Stimulated activated CD4-positive, alpha-beta T cell treated with anti-CD3 and anti-CD28 coated beads, Interleukin-12 subunit alpha, Interleukin-12 subunit beta, amount 100 ng/mL, for 4 hours (primary cell): Measurements from ENCODE around the gene HTRA3.
"Not testable (repeated sequence)": the region's sequence is repeated elsewhere in the genome, so short reads cannot be mapped to it uniquely, and the experiment has no call there.

Experiments used
- DNase-seq: peaks from one replicate; pipeline ENCODE4 v3.0.0-alpha.2; 2020

Gene HTRA3

GRCh38 chr4:8346838-8347605 lies 77.5 kb downstream of the HTRA3 start:
- DNase-seq, result no peak

GRCh38 chr4:8347660-8348059 lies 78.1 kb downstream of the HTRA3 start:
- no peak for DNase-seq

DNA sequence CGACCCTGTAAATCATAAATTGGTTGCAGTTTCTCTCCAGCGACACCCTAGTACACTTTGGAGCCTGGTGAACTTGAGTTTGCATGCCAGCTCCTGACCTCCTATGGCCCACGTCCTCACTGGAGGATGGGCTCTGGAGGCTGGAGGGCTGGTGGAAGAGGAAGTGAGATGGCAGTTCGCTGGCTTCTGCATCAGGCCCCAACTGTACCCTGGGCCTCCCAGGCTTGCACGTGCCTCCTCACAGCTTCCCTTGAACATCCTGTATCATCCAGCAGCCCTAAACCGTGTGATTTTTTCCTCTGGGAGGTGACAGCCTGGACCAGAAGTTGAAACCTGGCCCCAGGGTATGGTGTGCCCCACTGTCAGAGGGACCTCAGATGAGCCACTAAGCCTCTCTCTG lies 78.5 kb downstream of the HTRA3 start:
- DNase-seq, result no peak

- not testable (repeated sequence) for DNase-seq
Observed at GRCh38 chr4:8349236-8349635, 79.7 kb downstream of the HTRA3 start.

GRCh38 chr4:8349664-8350236 lies 80.2 kb downstream of the HTRA3 start:
- DNase-seq, result no peak

DNA sequence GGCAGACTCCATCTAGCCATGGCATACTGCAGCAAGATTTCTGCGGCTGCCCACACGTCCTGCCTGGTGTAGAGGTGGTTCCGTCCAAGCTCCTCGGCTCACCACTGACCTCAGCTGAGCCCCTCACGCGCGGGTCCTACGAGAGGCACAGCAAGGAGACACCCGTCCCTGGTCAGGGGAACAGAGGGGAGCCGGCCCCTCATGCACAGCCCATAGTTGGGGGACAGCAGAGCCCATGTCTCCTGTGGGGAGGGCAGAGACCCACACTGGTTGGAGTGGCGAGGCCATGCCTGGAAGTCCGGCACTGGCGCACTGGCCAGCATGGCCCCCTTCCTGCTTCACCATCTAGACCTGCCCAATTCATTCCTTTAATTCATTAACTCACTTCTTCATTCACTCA lies 80.8 kb downstream of the HTRA3 start:
- no peak for DNase-seq

- DNase-seq, result no peak
Observed at GRCh38 chr4:8350841-8351461, 81.4 kb downstream of the HTRA3 start.

GRCh38 chr4:8351931-8352367 lies 82.4 kb downstream of the HTRA3 start:
- no peak for DNase-seq

DNA sequence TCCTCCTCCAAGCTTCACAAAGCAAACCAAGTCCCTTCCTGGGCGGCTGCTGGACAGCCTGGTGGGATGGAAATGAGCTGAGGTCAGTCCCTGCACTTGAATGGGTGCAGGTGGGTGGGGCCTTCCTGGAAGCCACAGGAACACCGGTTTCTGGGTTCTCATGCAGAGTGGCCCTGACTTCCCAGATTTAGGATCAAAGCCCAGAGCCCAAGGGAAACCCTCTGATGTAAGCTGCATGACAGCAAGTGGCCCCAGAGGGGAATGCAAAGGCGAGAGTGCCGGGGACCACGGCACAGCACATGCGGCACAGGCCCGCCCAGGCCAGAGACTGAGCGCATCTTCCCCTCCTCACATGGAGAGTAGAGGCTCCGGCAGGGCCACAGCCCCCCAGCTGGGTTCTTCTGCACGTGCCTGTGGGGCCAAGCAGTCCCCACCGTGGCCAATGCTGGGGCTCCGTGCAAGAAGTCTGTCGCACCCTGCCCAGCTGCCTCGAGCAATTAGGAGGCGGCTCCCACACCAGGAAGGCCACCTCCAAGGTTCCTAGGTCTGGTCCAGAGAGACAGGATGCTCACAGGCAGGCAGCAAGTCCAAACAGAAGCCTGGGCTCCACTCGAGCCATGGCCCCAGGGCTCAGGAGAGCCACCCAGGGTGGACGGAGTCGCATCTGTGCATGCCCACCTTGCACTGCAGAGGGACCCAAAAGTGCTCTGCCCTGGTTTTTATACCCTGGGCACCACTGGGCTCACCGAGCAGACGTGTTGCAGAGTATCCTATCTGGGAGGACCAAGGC lies 83.0 kb downstream of the HTRA3 start:
- DNase-seq, result no peak

DNA sequence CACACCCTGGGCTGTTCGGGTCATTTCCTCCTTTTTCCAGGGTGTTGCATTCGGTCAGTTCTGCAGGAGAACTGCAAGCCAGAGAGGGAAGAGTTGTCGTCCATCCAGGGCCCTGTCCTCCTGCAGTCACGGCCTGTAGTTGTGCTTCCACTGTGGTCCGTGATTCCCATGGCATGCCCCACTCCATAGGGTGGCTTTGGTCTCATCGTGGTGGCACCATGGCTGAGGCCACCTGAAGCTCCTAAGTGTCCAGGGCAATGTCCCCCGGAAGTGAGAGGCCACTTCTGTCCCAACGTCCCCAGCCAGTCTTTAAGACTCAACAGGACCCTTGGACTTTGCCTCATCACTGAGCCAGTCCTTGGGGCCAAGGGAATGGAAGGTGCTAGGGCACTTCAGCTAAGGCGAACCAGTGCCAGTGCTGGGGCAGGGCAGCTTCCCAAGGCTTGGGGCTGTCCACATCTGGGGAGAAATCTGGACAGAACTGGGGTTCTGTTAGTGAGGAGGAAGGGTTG lies 83.7 kb downstream of the HTRA3 start:
- no peak for DNase-seq

DNA sequence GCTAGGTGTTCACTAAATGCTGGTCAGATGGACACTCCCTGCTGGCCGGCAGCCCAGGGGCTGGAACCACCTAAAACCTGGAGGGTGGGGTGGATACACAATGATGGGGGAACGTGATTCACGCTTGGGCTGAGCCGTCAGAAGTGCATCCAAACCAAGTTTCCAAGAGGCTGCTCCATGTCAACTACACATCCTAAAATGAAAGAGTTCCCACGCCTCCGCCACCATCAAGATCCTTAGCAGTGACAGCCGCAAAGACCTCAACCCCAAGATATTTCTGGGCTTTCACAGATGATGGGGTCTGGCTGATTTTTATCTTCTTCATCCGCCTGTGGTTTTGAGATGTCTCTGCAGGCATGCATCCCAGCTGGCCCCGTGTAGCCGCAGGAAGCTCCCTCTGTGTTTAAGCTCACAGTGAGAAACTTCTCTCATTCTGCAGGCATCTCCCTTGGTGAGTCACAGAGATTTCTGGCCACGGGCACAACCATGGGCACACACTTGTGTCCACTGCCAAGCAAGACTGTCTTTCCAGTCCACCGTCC lies 84.4 kb downstream of the HTRA3 start:
- no peak for DNase-seq

GRCh38 chr4:8355306-8355705 lies 85.8 kb downstream of the HTRA3 start:
- no peak for DNase-seq

DNA sequence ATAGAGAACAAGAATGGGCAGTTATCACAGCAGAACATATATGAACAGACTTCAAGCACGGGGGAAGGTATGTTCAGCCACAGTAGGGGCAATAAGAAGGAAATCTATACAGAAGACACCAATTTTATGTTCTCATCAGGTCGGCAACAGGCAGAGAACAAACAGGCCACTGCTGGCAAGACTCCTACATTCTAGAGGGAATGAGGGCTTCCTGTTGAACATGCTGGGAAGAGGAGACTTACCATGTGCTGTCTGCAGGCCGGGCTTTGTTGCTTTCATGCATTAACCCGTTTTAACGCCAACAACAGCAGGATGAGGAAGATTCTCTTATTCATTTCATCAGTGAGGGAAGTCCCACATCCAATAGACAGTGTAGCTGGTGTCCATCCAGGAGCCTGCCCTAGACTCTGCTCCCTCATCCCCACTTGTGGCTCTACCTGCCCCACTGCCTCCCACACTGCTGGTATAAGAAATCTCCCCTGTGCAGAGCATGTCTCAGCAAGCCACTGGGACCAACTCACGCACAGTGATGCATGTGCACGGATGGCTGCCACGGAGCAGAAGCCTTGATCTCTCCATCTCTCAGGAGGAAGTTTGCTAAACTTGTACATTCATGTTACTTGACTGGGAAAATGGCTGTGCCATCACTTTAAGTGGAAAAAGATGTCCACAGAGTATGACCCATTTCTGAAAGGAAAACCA lies 86.5 kb downstream of the HTRA3 start:
- no peak for DNase-seq
